ENCODE data around the gene IFT80. TPM values are rescaled to one million over a fixed set of nuclear protein-coding genes. Genes with fewer than 3 reads are reported as not detected.

IFT80 gene
- total RNA-seq, 1 experiment from 2014 or later: 26.9 TPM

DNA sequence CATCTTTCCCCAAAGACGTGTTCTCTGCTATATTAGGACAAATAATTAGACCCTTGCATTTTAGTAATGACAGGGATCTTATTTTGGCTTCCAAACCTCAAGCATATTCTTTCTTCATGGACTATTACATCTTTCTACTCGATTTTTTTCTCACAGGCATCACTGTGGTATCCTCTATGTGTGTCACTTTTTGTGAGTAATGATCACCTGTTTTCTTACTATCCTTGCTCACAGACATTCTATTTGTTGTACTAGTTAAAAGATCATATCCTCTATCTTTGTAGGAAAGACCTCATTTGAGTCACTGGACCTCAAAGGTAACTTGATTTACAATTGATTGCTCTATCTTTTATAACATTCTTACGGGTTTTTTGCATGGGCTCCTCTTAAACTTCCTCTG is 167.0 kb downstream of the IFT80 start (continued):
- TF ChIP-seq, protein P1, sequence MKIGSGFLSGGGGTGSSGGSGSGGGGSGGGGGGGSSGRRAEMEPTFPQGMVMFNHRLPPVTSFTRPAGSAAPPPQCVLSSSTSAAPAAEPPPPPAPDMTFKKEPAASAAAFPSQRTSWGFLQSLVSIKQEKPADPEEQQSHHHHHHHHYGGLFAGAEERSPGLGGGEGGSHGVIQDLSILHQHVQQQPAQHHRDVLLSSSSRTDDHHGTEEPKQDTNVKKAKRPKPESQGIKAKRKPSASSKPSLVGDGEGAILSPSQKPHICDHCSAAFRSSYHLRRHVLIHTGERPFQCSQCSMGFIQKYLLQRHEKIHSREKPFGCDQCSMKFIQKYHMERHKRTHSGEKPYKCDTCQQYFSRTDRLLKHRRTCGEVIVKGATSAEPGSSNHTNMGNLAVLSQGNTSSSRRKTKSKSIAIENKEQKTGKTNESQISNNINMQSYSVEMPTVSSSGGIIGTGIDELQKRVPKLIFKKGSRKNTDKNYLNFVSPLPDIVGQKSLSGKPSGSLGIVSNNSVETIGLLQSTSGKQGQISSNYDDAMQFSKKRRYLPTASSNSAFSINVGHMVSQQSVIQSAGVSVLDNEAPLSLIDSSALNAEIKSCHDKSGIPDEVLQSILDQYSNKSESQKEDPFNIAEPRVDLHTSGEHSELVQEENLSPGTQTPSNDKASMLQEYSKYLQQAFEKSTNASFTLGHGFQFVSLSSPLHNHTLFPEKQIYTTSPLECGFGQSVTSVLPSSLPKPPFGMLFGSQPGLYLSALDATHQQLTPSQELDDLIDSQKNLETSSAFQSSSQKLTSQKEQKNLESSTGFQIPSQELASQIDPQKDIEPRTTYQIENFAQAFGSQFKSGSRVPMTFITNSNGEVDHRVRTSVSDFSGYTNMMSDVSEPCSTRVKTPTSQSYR (CRISPR knock-in tag; IDR thresholded peaks at IDR 0.05): no peak
- TF ChIP-seq AR (CRISPR knock-in tag; IDR thresholded peaks at IDR 0.05) (no peak), PRRX2 (CRISPR knock-in tag; IDR thresholded peaks at IDR 0.05) (no peak), HMGA2 (CRISPR knock-in tag; IDR thresholded peaks at IDR 0.05) (no peak), KAT7 (CRISPR knock-in tag; IDR thresholded peaks at IDR 0.05; ENCODE audit: borderline replicate concordance) (no peak), FOXP1 (CRISPR knock-in tag; IDR thresholded peaks at IDR 0.05; ENCODE audit: borderline replicate concordance) (no peak), CDX4 (CRISPR knock-in tag; IDR thresholded peaks at IDR 0.05; ENCODE audit: borderline replicate concordance) (no peak), TCF7 (CRISPR knock-in tag; IDR thresholded peaks at IDR 0.05; ENCODE audit: low read depth) (no peak)
- TF ChIP-seq, protein P2, sequence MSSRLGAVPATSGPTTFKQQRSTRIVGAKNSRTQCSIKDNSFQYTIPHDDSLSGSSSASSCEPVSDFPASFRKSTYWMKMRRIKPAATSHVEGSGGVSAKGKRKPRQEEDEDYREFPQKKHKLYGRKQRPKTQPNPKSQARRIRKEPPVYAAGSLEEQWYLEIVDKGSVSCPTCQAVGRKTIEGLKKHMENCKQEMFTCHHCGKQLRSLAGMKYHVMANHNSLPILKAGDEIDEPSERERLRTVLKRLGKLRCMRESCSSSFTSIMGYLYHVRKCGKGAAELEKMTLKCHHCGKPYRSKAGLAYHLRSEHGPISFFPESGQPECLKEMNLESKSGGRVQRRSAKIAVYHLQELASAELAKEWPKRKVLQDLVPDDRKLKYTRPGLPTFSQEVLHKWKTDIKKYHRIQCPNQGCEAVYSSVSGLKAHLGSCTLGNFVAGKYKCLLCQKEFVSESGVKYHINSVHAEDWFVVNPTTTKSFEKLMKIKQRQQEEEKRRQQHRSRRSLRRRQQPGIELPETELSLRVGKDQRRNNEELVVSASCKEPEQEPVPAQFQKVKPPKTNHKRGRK (CRISPR knock-in tag; IDR thresholded peaks at IDR 0.05; ENCODE audit: borderline replicate concordance): no peak

GRCh38 chr3:160227419-160227818 is 171.6 kb downstream of the IFT80 start:
- CTCF ChIA-PET: interaction anchor here (1.0 kb wide), 1 partner anchor 17 kb away, joined by 3 read pairs; no protein-coding TSS in a partner anchor
- POLR2A ChIA-PET: no interaction called here
- TF ChIP-seq TCF7 (CRISPR knock-in tag; IDR thresholded peaks at IDR 0.05; ENCODE audit: low read depth) (no peak), NR3C1 (CRISPR knock-in tag; conservative IDR thresholded peaks at IDR 0.05; ENCODE audit: low read depth) (no peak), FOXK1 (CRISPR knock-in tag; IDR thresholded peaks at IDR 0.05) (no peak), MAX (CRISPR knock-in tag; IDR thresholded peaks at IDR 0.05) (no peak), PRRX2 (CRISPR knock-in tag; IDR thresholded peaks at IDR 0.05) (no peak), CTCF (IDR thresholded peaks at IDR 0.05) (no peak)

More at GRCh38 chr3:160227419-160227818, 171.6 kb downstream of the IFT80 start:
- DNase-seq (ENCODE audit: low spot score): no peak
- H3K27ac Mint-ChIP-seq: no peak overlapping the region
- no peak for ATAC-seq
- peaks cover 59% of the 10 kb centered on the region for H3K27me3 Mint-ChIP-seq (ENCODE audit: low read depth)
- H3K9me3 Mint-ChIP-seq: no peaks in the 10 kb centered on the region
- no peak overlapping the region for H3K4me3 Mint-ChIP-seq
- H3K36me3 Mint-ChIP-seq: no peaks in the 10 kb centered on the region
- H3K4me1 Mint-ChIP-seq: peaks cover 17% of the 10 kb centered on the region

Data from WTC11 (cell line).